Peyer's patch (tissue), 4 donors: ENCODE results near the gene CHD5.

Source experiments
- CTCF ChIP-seq, 6 experiments: fragments of 450-650 bp in 4 of 6; fragments of 200-600 bp in 2 of 6; sonication (generic) in 1 of 6; IDR thresholded peaks; one replicate each; pipeline ENCODE4 v1.5.1; 2017 to 2019; ENCODE audit warnings: antibody characterized with exemption in 6 of 6, mild to moderate bottlenecking in 3 of 6, moderate library complexity in 1 of 6
- POLR2A ChIP-seq, 2 donors: fragments of 450-650 bp; IDR thresholded peaks; one replicate each; pipeline ENCODE4 v1.5.1; 2017; ENCODE audit warnings: antibody characterized with exemption in 2 of 2, mild to moderate bottlenecking in 2 of 2, moderate library complexity in 2 of 2

DNA sequence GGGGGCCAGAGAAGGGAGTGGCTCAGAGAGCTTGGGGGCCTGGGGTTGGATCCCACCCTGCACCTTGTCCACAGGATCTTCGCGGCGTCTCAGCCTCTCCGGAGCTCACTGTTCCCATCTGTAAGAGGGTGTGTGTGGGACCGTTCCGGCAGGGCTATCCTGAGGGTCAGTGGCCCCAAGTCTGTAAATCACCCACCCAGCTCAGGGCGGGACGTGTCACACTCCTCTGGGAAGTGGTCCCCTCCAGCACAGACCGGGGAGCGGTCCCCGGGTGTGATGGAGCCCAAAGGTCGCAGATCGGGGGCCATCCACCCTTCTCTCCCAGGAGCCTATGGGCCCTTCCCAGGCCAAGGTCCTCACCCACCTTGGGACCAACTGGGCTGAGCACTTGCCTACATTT lies 94.5 kb downstream of the CHD5 start:
- TF ChIP-seq CTCF (IDR thresholded peaks at IDR 0.05) (no peak), POLR2A (IDR thresholded peaks at IDR 0.05) (no peak)
